Activated T-cell treated with anti-CD3 and anti-CD28 coated beads, Interleukin-2, amount 50 U/mL, for 1 hour (primary cell): ENCODE data around the gene POLA2.

Experiments used
- DNase-seq: peaks from one replicate; pipeline ENCODE4 v3.0.0-alpha.2; 2020

The POLA2 gene

DNA sequence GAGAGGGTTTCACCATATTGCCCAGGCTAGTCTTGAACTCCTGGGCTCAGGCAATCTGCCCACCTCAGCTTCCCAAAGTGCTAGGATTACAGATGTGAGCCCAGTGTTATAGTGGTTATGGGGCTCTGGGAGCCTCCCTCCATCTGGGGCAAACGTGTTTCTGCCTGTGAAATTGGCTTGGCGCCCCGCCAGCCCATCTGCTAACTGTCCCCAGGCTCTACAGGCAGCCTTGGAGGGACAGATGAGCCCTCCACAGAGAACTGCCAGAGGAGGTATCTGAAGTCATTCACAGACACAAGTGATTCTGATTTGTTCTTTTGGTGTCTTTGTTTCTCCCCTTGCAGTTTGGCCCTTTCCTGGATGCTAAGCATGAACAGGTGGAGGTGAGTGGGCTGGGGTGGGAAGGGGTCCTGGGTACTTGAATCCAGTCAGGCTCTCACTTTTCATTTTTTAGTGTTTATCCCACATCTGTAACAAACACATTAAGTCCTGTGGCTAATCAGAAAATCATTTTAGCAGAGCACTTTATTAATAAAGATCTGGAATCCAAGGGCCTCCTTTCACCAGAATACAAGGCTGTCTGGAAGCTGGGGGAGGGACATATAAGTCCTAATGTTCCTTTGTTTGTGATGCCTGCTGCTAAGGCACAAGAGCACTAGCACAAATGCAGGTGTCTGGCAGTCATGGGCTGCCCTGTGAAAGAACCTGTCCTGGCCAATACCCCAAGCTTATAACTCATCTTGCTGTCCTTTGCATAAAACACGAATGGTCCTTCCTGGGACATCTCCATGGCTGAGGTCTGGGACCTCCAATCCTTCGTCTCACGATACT is 27.2 kb downstream of the POLA2 start:
- DNase-seq: no peak

DNA sequence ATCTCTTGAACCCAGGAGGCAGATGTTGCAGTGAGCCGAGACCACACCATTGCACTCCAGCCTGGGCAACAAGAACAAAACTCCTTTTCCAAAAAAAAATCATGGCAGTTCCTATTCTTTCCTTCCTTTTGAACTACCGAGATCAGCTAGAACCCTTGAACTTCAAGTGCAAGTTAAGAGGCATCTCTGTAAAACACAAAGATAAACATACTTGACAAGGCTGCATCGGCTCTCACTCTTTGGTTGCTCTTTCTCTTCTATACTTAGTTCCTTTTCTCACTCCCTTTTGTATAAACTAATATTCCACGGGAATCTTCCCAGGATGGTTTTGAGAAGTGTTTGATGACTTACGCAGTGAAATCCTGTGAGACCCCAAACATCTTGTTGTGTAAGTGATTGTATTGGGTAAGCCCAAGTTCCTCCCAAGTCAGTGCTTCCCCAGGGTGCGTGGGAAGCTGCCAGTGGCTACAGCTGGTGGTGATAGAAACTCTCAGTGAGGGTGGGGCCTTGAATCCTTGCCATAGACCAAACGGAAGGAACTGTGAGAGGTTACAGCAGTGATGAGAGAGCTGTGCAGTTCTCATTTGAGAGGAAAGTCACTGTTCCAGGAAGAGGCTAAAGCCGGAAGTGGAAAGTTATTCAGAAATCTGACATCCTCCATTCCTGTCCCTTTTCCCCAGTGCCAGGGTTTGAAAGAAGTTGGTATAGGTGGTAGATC is 28.8 kb downstream of the POLA2 start:
- no peak for DNase-seq

DNA sequence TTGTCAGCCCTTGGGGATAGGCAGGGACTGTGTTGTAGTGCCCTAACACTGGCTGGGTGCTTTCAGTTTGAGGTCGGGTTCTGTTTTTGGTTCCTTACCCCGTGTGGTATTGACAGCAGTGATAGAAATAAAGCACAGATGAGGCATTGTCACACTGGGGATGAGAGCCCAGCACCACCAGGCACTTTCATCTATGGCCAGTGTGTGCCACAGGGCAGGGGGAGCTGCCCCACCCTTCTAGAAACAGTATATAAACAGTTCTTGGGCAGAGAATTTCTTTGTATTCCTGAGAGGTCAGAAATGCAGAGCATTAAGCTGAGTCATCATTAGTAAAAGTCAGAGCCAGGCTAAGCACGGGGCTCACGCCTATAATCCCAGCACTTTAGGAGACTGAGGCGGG is 29.9 kb downstream of the POLA2 start:
- no peak for DNase-seq

DNA sequence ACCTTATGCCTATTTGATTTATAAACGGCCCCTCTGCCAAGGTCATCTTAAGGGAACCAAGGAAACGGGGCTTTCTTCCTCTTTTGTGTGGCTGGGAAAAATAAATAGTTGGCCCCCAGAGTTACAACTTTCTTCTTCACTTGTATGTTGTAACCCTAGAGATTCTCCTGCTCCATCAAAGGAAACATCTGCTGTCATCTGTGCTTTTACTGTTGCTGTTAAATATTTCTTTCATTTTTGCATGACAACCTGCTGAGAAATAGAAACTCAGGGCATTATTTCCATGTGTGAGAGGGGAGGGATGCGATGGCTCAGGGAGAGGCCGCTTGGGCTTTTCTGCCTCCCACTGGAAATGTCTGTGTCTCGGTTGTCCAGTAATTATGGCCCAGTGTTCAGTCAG is 31.1 kb downstream of the POLA2 start:
- DNase-seq: no peak

DNA sequence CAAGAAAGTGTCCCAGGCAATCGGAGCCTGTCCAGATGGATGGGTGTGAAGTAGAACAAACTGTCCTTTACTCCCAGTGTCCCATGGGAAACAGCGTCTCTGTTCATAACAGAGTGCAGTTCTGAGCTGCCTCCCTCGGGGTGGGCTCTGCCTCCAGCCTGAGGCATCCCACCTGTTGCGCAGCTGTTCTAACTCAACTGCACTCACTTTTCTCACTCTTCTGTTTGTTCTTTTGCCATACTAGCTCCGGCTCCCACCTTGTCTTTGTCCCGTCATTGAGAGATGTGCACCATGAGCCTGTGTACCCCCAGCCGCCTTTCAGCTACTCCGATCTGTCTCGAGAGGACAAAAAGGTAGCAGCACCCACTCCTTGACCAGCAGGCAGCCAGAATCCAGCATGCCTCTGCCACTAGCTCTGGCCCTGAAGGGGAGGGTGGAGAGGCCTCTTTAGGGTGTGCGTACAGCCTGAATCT is 32.2 kb downstream of the POLA2 start:
- no peak for DNase-seq

DNA sequence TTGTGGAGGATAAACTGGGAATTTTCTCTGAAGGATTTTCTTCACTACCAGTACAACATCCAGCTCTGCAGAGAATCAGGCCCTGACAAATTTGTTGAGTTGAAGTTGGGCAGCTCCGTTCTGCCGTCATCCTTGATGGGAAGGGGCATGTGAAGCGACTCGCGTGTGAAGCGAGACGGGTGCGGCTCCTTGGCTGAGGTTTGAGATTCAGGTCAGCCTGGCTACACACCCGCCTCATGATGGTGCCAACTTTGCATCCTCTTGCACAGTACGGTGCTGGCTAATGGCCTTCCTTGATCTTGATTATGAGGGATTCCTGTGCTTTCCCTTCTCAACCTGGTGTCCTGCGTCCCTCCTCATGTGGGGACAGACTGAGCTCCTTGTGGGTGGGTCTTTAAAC is 33.2 kb downstream of the POLA2 start:
- DNase-seq: no peak

DNA sequence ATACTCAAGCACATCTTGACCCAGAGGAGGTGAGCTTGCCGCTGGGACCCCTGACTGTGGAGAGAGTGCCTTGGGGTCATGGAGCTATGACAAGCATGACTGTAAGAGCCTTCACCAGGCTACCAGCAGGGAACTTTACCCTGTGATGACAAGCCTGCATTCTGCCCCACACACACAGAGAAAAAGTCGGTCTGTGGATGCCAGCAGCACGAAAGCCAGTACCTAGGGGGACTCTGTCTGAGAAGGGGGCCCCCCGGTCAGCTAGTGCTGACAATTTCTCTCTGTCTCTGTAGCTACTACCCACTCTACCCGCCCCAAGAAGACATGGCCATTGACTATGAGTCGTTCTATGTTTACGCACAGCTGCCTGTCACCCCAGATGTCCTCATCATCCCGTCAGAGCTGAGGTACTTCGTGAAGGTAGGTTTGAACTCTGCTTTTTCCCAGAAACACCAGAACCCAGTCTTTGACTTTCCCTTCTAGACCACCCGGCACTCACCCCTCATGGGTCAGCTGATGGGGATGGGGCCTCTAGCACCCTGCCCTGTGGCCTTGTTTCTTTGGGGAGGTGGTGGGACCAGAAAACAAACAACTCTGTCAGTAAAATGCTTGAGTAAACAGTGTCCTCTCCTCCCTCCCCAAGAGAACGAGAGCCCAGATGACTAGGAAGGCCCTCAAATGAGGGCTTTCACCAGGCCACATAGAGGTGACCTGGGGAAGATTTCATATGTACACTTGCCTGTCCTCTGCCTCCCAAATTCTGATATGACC is 34.0 kb downstream of the POLA2 start:
- no peak for DNase-seq

DNA sequence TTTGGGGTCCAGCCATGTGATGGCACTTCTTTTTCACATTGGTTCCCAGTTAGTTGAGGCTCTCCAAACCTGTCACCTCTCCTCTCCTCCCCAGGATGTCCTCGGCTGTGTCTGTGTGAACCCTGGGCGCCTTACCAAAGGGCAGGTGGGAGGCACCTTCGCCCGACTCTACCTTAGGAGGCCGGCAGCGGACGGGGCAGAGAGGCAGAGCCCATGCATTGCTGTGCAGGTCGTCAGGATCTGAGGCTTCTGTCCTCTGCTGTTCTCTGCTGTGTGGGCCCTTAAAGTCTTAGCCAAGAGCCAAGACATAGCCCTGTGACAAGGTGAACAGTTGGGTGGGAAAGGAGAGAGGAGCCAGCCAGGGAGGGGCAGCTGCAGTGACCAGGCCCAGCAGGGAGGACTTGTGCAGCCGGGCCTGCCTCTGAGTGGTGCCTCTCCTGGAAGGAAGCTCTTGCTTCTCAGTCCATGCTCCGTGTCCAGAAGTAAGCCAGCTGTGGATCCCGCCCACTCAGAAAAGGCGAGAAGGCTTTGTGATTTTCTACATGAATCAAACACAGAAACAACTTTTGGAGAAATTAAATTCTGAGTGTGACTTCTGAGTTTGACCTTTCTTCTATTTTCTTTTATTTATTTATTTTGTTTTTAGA is 35.4 kb downstream of the POLA2 start:
- DNase-seq: no peak

DNA sequence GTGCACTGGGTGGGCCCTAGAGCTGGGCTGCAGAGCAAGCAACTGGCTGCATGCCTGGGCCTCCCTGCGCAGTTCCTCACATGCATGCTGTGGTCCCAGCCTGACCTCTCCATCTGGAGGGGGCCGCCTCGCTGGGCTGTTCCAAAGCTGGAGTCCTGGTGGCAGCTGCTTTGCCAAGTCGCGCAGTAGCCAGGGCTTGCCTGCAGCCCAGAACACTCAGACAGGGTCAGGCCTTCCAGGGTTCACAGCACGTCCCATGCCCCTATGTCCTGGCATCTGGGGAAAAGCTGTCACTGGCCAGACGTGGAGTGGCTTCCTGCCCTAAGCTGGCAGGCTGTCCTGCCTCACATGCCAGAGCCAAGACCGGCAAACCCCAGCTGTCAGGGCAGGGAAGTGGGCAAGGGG is 36.4 kb downstream of the POLA2 start:
- DNase-seq: no peak

DNA sequence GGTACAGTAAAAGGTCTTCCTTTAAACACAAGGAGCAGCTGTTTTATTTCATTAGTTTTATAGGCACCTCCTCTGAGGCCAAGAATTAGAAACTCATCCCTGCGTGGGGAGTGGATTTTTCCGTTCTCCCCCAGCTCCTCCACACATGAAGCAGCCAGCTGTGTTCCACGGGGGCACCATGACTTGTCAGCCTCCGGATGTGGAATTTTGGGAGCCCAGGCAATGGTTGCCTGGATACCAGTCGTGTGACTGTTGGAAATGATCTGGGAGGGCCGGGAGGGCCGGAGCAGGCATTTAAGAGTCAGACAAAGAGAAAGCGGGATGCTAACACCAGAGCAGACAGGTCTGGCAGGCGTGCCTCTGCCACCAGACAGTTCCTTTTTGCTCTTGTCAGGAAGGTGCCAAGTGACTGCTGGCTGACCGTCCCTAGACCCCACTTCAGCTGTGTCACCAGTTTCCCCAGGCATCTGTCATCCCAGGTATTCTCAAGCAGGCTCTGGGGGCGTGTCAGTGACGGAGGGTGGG is 37.0 kb downstream of the POLA2 start:
- DNase-seq: no peak

DNA sequence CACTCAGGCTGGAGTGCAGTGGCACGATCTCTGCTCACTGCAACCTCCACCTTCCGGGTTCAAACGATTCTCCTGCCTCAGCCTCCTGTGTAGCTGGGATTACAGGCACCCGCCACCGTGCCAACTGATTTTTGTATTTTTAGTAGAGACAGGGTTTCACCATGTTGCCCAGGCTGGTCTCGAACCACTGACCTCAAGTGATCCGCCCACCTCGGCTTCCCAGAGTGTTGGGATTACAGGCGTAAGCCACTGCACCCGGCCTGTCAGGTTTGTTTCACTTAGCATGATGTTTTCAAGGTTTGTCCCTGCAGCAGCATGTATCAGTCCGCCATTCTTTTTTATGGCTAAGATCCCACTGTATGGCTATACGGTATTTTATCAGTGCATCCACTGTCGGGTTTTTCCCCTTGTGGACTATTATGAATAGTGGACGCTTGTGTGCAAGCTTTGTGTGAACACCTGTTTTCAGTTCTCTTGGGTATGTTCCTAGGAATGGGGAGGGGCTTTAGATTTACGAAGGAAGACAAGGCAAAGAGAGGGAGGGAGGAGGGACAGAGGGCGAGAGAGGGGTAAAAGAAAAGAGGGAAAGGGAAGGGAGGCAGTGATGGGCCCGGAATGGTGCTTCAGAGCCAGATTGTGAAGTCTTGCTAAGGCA is 39.0 kb downstream of the POLA2 start:
- DNase-seq: no peak

DNA sequence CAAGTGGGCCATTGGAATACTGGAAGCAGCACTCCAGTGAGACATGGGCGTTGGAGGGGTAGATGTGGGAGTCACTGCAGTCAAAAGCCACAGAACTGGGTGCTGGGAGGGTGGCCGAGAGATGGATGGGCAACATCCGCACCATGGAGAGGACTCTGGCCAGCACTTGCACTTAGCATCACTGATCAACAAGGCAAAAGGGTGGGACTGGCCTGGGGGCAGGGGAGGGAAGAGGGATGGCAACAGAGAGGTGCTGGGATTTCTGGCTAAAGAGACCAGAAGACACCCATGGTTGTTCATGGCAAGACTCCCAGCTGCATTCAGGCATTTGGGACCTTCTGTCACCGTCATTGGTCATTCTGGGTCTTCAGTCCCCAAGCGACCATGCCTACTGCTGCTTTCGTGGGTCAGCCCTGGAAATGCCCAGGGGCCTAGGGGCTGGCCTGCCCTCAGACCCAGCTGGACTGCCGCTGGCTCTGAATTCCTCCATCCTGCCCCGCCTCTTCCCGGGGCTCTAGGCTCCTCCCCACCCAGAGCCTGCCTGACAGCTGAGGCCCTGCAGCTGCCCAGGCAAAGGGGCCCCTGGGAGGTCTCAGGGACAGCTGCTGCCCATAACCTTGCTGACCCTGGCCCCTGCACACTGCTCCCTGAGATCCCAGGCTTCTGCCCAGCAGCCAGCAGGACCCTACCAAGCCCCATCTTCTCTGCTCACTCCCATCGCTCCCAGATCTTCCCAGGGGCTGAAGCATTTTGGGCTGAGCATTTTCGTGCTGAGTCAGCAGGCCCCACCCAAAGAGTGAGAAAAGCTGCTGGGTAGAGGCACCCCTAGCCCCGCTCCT is 39.9 kb downstream of the POLA2 start:
- DNase-seq: no peak

DNA sequence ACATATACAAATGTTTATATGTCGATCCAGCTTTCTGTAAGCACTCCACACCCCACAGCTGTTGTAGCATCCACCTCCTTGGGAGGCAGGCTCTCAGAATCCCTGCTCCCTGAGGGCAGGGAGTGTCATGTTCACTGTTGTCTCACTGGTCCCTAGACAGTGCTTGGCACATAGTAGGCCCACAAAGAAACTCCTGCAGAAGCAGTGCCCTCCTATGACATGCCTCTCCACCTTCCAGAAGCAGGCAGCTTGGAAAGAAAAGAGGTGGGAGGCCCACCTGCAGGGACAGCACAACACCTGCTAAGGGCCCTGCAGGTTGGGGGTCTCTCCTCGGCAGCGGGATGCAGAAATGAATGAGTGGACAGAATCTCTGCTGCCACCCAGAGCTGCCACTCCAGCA is 41.8 kb downstream of the POLA2 start:
- no peak for DNase-seq

DNA sequence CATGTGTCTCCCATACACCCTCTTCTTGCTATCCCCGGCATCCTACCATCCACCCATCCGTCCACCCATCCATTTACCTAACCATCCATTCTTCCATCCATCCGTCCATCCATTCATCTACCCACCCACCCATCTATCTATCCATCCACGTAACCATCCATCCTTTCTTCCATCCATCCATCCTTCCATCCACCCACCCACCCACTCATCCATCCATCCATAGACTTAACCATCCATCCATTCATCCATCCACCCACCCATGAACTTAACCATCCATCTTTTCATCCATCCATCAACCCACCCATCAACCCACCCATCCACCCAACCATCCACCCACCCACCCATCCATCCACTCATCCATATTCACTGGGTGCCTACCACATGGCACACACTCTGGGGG is 42.3 kb downstream of the POLA2 start:
- DNase-seq: no peak

DNA sequence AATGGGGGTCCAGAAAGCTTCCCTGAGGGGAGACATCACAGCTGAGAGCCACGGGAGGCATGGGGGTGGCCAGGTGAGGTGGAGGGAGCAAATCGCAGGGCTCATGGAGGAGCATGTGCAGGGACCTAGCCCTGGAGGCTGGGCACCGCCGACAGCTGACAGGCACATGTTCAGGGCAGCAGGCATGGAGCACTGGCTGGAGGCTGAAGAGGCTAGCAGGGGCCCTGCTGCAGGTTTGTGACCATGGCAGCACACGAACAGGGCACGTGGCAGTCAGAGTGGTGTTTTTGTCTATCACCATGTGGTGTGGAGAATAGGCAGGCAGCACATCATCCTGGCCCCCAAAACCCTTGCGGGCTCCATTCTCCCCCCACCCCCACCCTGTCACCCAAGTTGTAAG is 42.9 kb downstream of the POLA2 start:
- DNase-seq: no peak

DNA sequence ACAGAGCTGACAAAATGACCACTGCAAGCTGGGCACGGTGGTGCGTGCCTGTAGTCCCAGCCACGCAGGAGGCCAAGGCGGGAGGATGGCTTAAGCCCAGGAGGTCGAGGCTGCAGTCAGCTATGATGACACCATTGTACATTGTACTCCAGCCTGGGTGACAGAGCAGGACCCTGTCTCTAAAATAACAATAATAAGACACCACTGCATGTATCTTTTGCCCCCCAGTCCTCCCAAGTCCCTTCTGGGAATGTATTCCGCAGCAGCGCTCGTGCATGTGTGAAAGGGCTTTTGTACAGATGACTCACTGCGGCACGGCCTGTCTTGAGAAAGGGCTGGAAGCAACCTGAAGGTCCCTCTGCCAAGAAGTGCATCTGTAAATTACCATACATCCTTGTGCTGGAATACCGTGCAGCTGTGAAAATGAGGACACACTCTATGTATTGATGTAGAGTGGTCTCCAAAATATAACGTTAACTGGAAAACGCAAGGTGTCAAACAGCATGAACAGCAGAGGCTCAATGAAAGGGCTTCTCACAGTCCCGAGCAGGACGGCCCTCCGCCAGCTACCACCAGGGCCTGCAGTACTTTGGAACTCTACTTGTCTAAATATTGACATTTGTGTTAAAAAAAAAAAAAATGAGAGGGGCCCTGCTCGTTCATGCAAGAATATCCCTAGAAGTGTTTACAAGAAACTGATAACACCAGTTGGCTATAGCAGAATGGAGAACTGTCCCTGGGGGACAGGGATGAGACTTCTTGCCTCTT is 43.9 kb downstream of the POLA2 start:
- DNase-seq: no peak

DNA sequence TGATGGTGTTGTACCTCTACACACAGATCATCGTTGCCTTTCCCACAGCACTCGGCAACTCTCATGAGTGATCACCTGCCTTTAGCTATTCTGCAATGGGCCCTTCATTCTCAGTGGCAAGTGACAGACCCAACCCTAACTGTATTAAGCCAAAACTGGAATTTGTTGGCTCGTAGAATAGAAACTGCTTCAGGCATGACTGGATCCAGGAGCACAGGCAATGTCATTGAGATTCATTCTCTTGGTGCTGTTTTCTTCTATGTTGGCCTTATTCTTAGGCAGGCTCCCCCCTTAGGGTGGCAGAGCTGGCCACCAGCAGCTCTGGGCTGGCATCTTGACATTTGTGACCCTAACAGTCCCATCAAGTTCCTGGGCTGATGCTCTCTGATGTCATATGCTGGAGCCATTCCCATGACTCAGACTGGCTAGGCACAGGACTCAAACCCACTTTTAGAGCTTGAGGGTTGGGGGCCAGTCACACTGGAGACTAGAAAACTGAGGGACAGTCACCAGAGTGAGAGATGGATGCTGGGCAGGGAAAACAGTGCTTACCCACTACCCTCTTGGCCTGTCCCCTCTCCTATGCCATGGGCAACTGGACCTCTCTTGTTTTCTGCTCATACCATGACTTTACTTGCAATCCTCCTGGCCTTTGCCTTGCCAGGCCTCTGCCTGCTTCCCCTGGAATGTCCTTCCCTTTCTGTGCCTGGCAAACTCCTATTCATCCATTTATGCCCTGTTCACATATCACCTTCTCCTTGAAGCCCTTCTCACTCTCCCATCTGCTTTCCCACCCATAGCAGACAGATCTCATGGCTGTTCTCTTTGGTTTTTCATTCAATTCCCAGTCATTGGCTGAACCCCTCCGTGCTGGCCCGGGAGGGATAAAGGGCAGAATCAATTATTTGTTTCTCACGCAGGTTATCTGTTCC is 45.8 kb downstream of the POLA2 start:
- no peak for DNase-seq

DNA sequence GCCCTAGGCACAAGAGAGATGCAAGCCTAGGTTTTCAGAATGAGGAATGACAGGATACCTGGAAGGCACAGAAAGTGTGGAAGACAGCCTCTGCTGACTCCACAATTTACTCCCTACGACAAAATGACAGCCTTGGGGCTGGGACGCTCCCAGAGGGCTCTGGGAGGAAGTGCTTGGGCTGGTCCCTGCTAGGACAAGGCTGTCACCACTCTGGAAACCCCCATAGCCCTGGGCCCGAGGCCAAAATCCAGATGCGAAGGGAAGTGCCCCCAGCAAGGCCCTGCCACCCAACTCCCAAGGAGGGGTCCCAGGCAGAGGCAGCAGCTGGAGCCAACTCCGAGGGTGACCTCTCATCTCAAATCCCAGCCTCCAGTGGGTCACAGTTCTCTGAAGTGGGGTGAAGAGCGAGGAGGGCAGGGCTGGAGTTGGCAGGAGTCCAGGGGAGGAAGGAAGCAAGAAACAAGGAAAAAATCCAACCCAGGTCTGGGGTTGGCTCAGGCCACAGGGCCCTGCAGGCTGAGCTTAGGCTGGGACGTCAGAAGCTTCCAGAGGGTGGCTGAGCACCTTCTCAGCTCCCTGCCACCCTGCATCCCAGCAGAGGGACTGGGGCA is 46.6 kb downstream of the POLA2 start:
- no peak for DNase-seq

DNA sequence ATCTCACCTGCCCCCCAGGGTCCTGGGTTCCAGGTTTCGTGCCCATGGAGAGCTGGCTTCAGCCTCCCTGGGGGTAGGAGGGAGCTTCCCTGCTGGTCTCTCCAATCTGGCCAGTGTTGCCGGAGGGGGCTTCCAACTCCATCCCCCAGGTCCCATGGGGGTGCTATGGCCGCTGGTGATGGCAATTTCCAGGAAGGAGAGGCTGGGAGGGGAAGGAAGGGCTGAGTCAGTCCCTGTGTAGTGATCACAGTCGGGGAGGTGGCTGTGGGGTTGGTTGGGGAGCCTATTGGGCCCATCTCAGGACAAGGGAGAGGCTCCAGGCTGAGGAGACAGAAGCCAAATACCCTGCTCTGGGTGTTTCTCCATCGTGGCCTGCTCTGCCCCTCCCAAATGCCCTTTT is 47.2 kb downstream of the POLA2 start:
- DNase-seq: no peak
